Activated naive CD8-positive, alpha-beta T cell treated with anti-CD3 and anti-CD28 coated beads, Interleukin-2, amount 50 U/mL, for 24 hours (primary cell): Measurements from ENCODE around the gene ACVR1C.

ENCODE experiments used
- ATAC-seq: fragments of 150-1000 bp; cut with Tn5 transposase; one replicate; pipeline ENCODE4 v1.10.0; 2021
- DNase-seq: peaks from one replicate; pipeline ENCODE4 v3.0.0; 2021
- H3K27ac Mint-ChIP-seq: one replicate; pipeline ENCODE4 v1.8.0; 2021; ENCODE audit warnings: mild to moderate bottlenecking, mixed read lengths
- H3K27me3 Mint-ChIP-seq: one replicate; pipeline ENCODE4 v1.8.0; 2021; ENCODE audit warnings: mixed read lengths
- H3K36me3 Mint-ChIP-seq: one replicate; pipeline ENCODE4 v1.8.0; 2021; ENCODE audit warnings: low read depth, mixed read lengths
- H3K4me1 Mint-ChIP-seq: one replicate; pipeline ENCODE4 v1.8.0; 2021; ENCODE audit warnings: mixed read lengths
- H3K4me3 Mint-ChIP-seq: one replicate; pipeline ENCODE4 v1.8.0; 2021; ENCODE audit warnings: mild to moderate bottlenecking, moderate library complexity, mixed read lengths
- H3K9me3 Mint-ChIP-seq: one replicate; pipeline ENCODE4 v1.8.0; 2021; ENCODE audit warnings: mixed read lengths

Gene ACVR1C

DNA sequence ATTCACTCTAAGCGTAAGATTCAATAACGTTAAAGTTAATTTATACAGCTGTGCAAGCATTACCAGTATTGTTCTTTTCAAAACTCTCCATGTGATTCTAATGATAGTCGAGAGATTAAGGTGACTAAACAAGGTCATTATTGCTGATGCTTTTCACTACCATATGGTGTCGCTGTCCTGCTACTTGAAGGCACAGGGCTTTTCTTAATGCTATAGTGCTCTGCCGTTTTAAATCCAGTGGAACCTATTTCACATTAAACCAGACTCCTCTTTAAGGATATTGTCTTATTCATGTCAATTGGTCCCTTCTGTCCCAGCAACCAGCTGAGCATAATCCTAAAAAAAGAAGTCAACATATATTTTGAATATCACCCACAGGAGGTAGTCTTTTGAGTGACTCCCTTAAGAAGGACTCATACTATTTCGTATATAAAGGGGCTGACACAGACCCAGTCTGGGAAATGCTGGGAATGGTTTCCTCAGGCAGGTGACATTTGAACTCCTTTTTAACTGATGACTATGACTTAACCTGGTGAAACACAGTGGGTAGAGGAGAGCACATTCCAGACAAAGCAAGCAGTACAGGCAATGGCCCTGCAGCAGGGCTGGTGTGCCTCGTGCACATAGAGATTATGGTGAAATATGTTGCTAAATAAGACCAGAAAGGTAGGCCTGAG is 130.9 kb downstream of the ACVR1C start:
- Mint-ChIP-seq H3K27me3 (no peaks in the 10 kb centered on the region), H3K36me3 (no peaks in the 10 kb centered on the region), H3K9me3 (no peaks in the 10 kb centered on the region), H3K4me3 (no peak overlapping the region), H3K4me1 (peaks cover 30% of the 10 kb centered on the region), H3K27ac (no peak overlapping the region)
- peak; percentile 60 for ATAC-seq
- DNase-seq: no peak

GRCh38 chr2:157492189-157492773 is 136.4 kb downstream of the ACVR1C start:
- no peaks in the 10 kb centered on the region for H3K36me3 Mint-ChIP-seq
- no peaks in the 10 kb centered on the region for H3K9me3 Mint-ChIP-seq
- H3K4me1 Mint-ChIP-seq: peaks cover 66% of the 10 kb centered on the region
- ATAC-seq (peak; percentile 76), DNase-seq (peak; percentile 73)
- no peaks in the 10 kb centered on the region for H3K27me3 Mint-ChIP-seq
- no peak overlapping the region for H3K4me3 Mint-ChIP-seq
- H3K27ac Mint-ChIP-seq: no peak overlapping the region

- no peak overlapping the region for H3K27ac Mint-ChIP-seq
- H3K4me1 Mint-ChIP-seq: peaks cover 87% of the 10 kb centered on the region
- no peak overlapping the region for H3K4me3 Mint-ChIP-seq
- no peak for ATAC-seq
- no peak for DNase-seq
- no peaks in the 10 kb centered on the region for H3K27me3 Mint-ChIP-seq
- no peaks in the 10 kb centered on the region for H3K9me3 Mint-ChIP-seq
- H3K36me3 Mint-ChIP-seq: no peaks in the 10 kb centered on the region
These were observed 138.7 kb downstream of the ACVR1C start for GRCh38 chr2:157489983-157490382.

- Mint-ChIP-seq H3K4me1 (peaks cover 94% of the 10 kb centered on the region), H3K4me3 (no peak overlapping the region), H3K9me3 (no peaks in the 10 kb centered on the region), H3K27ac (peak overlapping the region; percentile 77), H3K27me3 (no peaks in the 10 kb centered on the region), H3K36me3 (no peaks in the 10 kb centered on the region)
- DNase-seq: no peak
- no peak for ATAC-seq
These were observed 139.8 kb downstream of the ACVR1C start for GRCh38 chr2:157488877-157489276.

GRCh38 chr2:157487747-157488146 is 140.9 kb downstream of the ACVR1C start:
- Mint-ChIP-seq H3K4me3 (peak overlapping the region; percentile 4), H3K36me3 (no peaks in the 10 kb centered on the region), H3K27me3 (no peaks in the 10 kb centered on the region), H3K9me3 (no peaks in the 10 kb centered on the region), H3K4me1 (peaks cover 91% of the 10 kb centered on the region), H3K27ac (peak overlapping the region; percentile 81)
- DNase-seq (no peak), ATAC-seq (no peak)

GRCh38 chr2:157487271-157487610 is 141.4 kb downstream of the ACVR1C start:
- Mint-ChIP-seq H3K27ac (peak overlapping the region; percentile 81), H3K4me3 (peak overlapping the region; percentile 54), H3K36me3 (no peaks in the 10 kb centered on the region), H3K9me3 (no peaks in the 10 kb centered on the region), H3K4me1 (peaks cover 91% of the 10 kb centered on the region), H3K27me3 (no peaks in the 10 kb centered on the region)
- peak; percentile 43 for ATAC-seq
- no peak for DNase-seq

- ATAC-seq: peak; percentile 26
- H3K4me1 Mint-ChIP-seq: peaks cover 90% of the 10 kb centered on the region
- DNase-seq: no peak
- H3K4me3 Mint-ChIP-seq: peak overlapping the region; percentile 54
- peak overlapping the region; percentile 81 for H3K27ac Mint-ChIP-seq
- H3K36me3 Mint-ChIP-seq: no peaks in the 10 kb centered on the region
- H3K9me3 Mint-ChIP-seq: no peaks in the 10 kb centered on the region
- H3K27me3 Mint-ChIP-seq: no peaks in the 10 kb centered on the region
These were observed 141.9 kb downstream of the ACVR1C start for GRCh38 chr2:157486596-157487270.

GRCh38 chr2:157480182-157480961 is 148.3 kb downstream of the ACVR1C start:
- Mint-ChIP-seq H3K4me1 (peaks cover 91% of the 10 kb centered on the region), H3K9me3 (no peaks in the 10 kb centered on the region), H3K4me3 (peak overlapping the region; percentile 53)

GRCh38 chr2:157479081-157480027 is 149.3 kb downstream of the ACVR1C start:
- peaks cover 3% of the 10 kb centered on the region for H3K36me3 Mint-ChIP-seq
- H3K4me3 Mint-ChIP-seq: peak overlapping the region; percentile 53
- H3K27me3 Mint-ChIP-seq: no peaks in the 10 kb centered on the region
- ATAC-seq (no peak), DNase-seq (no peak)
- no peaks in the 10 kb centered on the region for H3K9me3 Mint-ChIP-seq
- H3K27ac Mint-ChIP-seq: peak overlapping the region; percentile 97
- peaks cover 92% of the 10 kb centered on the region for H3K4me1 Mint-ChIP-seq

More at GRCh38 chr2:157480182-157480961, 148.3 kb downstream of the ACVR1C start:
- H3K27ac Mint-ChIP-seq: peak overlapping the region; percentile 97
- DNase-seq (peak; percentile 54), ATAC-seq (peak; percentile 87)
- peaks cover 3% of the 10 kb centered on the region for H3K36me3 Mint-ChIP-seq
- no peaks in the 10 kb centered on the region for H3K27me3 Mint-ChIP-seq

DNA sequence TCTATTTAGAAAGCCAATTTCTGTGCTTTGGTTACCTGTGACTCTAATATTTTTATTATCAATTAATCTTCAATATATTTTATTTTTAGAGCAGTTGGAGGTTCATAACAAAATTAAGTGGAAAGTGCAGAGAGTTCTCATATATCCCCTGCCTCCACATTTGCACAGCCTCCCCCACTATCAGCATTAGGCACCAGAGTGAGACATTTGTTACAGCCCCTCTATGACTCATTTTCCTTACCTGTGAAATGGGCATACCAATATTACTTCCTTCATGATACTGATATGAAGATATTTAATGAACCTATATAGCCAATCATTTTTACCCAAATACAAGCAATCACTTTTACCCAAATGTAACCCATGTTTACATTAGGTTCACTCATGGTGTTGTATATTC is 150.7 kb downstream of the ACVR1C start:
- ATAC-seq (no peak), DNase-seq (no peak)
- Mint-ChIP-seq H3K9me3 (no peaks in the 10 kb centered on the region), H3K4me3 (no peak overlapping the region), H3K36me3 (peaks cover 3% of the 10 kb centered on the region), H3K4me1 (peaks cover 96% of the 10 kb centered on the region), H3K27me3 (no peaks in the 10 kb centered on the region), H3K27ac (peak overlapping the region; percentile 97)

- Mint-ChIP-seq H3K9me3 (no peaks in the 10 kb centered on the region), H3K27me3 (no peaks in the 10 kb centered on the region), H3K27ac (peak overlapping the region; percentile 97), H3K4me3 (peak overlapping the region; percentile 60), H3K36me3 (peaks cover 3% of the 10 kb centered on the region), H3K4me1 (peaks cover 96% of the 10 kb centered on the region)
- DNase-seq (no peak), ATAC-seq (peak; percentile 62)
These were observed 151.5 kb downstream of the ACVR1C start for GRCh38 chr2:157476953-157477709.
